HEK293 (cell line): Measurements from ENCODE around the gene WDR88.

Experiments used
- CTCF ChIA-PET: fragments of 350-600 bp; formaldehyde crosslinking; extraction: SDS; loops from one replicate; lab custom pipeline; 2021; ENCODE audit warnings: antibody characterized with exemption; lab: Yijun Ruan, JAX
- POLR2A ChIA-PET: fragments of 300-600 bp; formaldehyde crosslinking; extraction: SDS; loops from one replicate; lab custom pipeline; 2020; ENCODE audit warnings: antibody characterized with exemption, inconsistent platforms; lab: Yijun Ruan, JAX
- H3K27ac ChIP-seq: fragments of 200-500 bp; sonication (Bioruptor generic); 2 replicates; pipeline ENCODE4 v1.5.1; 2014; ENCODE audit warnings: low read depth, low read length, control low read depth, inconsistent platforms; ENCODE audit errors: extremely low read depth
- H3K36me3 ChIP-seq, 2 experiments: fragments of 200-500 bp in 1 of 2; sonication (Bioruptor generic) in 1 of 2; 1 replicate in 1 of 2; 2 replicates in 1 of 2; pipeline ENCODE4 v1.5.1; 2014 to 2017; ENCODE audit warnings: inconsistent platforms in 2 of 2, low read length in 2 of 2; ENCODE audit not compliant: control insufficient read depth in 2 of 2, insufficient read depth in 1 of 2
- H3K4me1 ChIP-seq: fragments of 200-500 bp; sonication (Bioruptor generic); 2 replicates; pipeline ENCODE4 v1.5.1; 2014; ENCODE audit warnings: mild to moderate bottlenecking, low read length, inconsistent platforms; ENCODE audit not compliant: control insufficient read depth, insufficient read depth
- H3K4me3 ChIP-seq: 2 replicates; pipeline ENCODE4 v1.5.1; 2011; ENCODE audit warnings: low read depth, mild to moderate bottlenecking, control low read depth, low read length, moderate library complexity
- H3K9me3 ChIP-seq: fragments of 200-500 bp; sonication (Bioruptor generic); 2 replicates; pipeline ENCODE4 v1.5.1; 2014; ENCODE audit warnings: low read depth, low read length, inconsistent platforms; ENCODE audit not compliant: control insufficient read depth, insufficient read depth
- KLF7 ChIP-seq: fragments of 450-650 bp; formaldehyde crosslinking; IDR thresholded peaks from 2 replicates; pipeline ENCODE4 v1.5.1; 2016; ENCODE audit warnings: missing biosample characterization, missing genetic modification characterization, borderline replicate concordance
- KLF8 ChIP-seq: fragments of 450-650 bp; formaldehyde crosslinking; IDR thresholded peaks from 2 replicates; pipeline ENCODE4 v1.5.1; 2016; ENCODE audit warnings: missing biosample characterization, missing genetic modification characterization
- OSR2 ChIP-seq: fragments of 450-650 bp; formaldehyde crosslinking; IDR thresholded peaks from 2 replicates; pipeline ENCODE4 v1.5.1; 2016; ENCODE audit warnings: missing biosample characterization, missing genetic modification characterization
- REPIN1 ChIP-seq: fragments of 450-650 bp; formaldehyde crosslinking; IDR thresholded peaks from 2 replicates; pipeline ENCODE4 v1.5.1; 2017; ENCODE audit warnings: missing biosample characterization, missing genetic modification characterization, low read depth
- SP3 ChIP-seq: fragments of 450-650 bp; formaldehyde crosslinking; IDR thresholded peaks from 2 replicates; pipeline ENCODE4 v1.5.1; 2016; ENCODE audit warnings: missing biosample characterization, missing genetic modification characterization
- ZBTB20 ChIP-seq: fragments of 450-650 bp; formaldehyde crosslinking; IDR thresholded peaks from 2 replicates; pipeline ENCODE4 v1.5.1; 2016; ENCODE audit warnings: missing biosample characterization, missing genetic modification characterization
- ZBTB49 ChIP-seq: fragments of 450-650 bp; formaldehyde crosslinking; IDR thresholded peaks from 2 replicates; pipeline ENCODE4 v1.5.1; 2016; ENCODE audit warnings: missing biosample characterization, missing genetic modification characterization, low read depth
- ZNF133 ChIP-seq: fragments of 450-650 bp; formaldehyde crosslinking; IDR thresholded peaks from 2 replicates; pipeline ENCODE4 v1.5.1; 2016; ENCODE audit warnings: missing biosample characterization, missing genetic modification characterization
- ZNF248 ChIP-seq: fragments of 450-650 bp; formaldehyde crosslinking; IDR thresholded peaks from 2 replicates; pipeline ENCODE4 v1.5.1; 2017; ENCODE audit warnings: missing biosample characterization, missing genetic modification characterization
- ZNF426 ChIP-seq: fragments of 450-650 bp; formaldehyde crosslinking; IDR thresholded peaks from 2 replicates; pipeline ENCODE4 v1.5.1; 2017; ENCODE audit warnings: missing biosample characterization, missing genetic modification characterization, mild to moderate bottlenecking, inconsistent platforms, moderate library complexity
- ZNF521 ChIP-seq: fragments of 450-650 bp; formaldehyde crosslinking; IDR thresholded peaks from 2 replicates; pipeline ENCODE4 v1.5.1; 2017; ENCODE audit warnings: missing biosample characterization, mild to moderate bottlenecking, missing genetic modification characterization
- ZNF610 ChIP-seq: fragments of 450-650 bp; formaldehyde crosslinking; IDR thresholded peaks from 2 replicates; pipeline ENCODE4 v1.5.1; 2016; ENCODE audit warnings: missing biosample characterization, missing genetic modification characterization, borderline replicate concordance
- ZNF626 ChIP-seq: fragments of 450-650 bp; sonication (Bioruptor Pico); formaldehyde crosslinking; IDR thresholded peaks from 2 replicates; pipeline ENCODE4 v1.5.1; 2018; ENCODE audit warnings: missing biosample characterization, missing genetic modification characterization, inconsistent platforms
- ZNF629 ChIP-seq: fragments of 450-650 bp; formaldehyde crosslinking; IDR thresholded peaks from 2 replicates; pipeline ENCODE4 v1.5.1; 2017; ENCODE audit warnings: missing biosample characterization, missing genetic modification characterization
- ZNF664 ChIP-seq: fragments of 450-650 bp; formaldehyde crosslinking; IDR thresholded peaks from 2 replicates; pipeline ENCODE4 v1.5.1; 2016; ENCODE audit warnings: missing biosample characterization, missing genetic modification characterization
- ZNF704 ChIP-seq: fragments of 450-650 bp; formaldehyde crosslinking; IDR thresholded peaks from 2 replicates; pipeline ENCODE4 v1.5.1; 2016; ENCODE audit warnings: missing biosample characterization, missing genetic modification characterization
- ZNF768 ChIP-seq: fragments of 450-650 bp; formaldehyde crosslinking; IDR thresholded peaks from 2 replicates; pipeline ENCODE4 v1.5.1; 2018; ENCODE audit warnings: missing biosample characterization, mild to moderate bottlenecking, missing genetic modification characterization
- ZSCAN16 ChIP-seq: fragments of 450-650 bp; formaldehyde crosslinking; IDR thresholded peaks from 2 replicates; pipeline ENCODE4 v1.5.1; 2016; ENCODE audit warnings: missing biosample characterization, missing genetic modification characterization
- ZSCAN23 ChIP-seq: fragments of 450-650 bp; formaldehyde crosslinking; IDR thresholded peaks from 2 replicates; pipeline ENCODE4 v1.5.1; 2016; ENCODE audit warnings: missing biosample characterization, missing genetic modification characterization
- TF ChIP-seq, protein P1 (sequence below): fragments of 450-650 bp; formaldehyde crosslinking; IDR thresholded peaks from 2 replicates; pipeline ENCODE4 v1.5.1; 2016; ENCODE audit warnings: missing biosample characterization, missing genetic modification characterization
- TF ChIP-seq, protein P2 (sequence below): fragments of 450-650 bp; formaldehyde crosslinking; IDR thresholded peaks from 2 replicates; pipeline ENCODE4 v1.5.1; 2016; ENCODE audit warnings: missing biosample characterization, missing genetic modification characterization, low read depth

The WDR88 gene

DNA sequence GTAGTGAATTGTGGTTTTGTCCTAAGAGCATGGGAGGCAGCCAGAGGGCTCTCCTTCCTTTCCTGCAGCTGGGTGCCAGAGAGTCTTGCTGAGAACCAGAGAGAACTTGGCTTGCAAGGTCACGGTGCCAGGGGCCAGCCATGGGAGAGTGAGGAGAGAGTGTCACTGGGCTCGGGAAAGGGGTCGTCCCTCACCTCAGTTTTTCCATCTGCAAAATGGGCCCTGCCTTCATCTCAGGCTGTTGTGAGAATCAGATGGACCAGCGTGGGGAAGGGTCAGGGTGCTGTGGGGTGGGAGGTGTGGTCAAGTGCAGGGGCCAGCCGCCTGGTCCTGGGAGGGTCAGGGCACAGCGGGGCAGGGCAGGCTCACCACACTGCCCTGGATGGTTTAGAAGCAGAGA is 69.6 kb downstream of the WDR88 start (continued):
- TF ChIP-seq, protein P1, sequence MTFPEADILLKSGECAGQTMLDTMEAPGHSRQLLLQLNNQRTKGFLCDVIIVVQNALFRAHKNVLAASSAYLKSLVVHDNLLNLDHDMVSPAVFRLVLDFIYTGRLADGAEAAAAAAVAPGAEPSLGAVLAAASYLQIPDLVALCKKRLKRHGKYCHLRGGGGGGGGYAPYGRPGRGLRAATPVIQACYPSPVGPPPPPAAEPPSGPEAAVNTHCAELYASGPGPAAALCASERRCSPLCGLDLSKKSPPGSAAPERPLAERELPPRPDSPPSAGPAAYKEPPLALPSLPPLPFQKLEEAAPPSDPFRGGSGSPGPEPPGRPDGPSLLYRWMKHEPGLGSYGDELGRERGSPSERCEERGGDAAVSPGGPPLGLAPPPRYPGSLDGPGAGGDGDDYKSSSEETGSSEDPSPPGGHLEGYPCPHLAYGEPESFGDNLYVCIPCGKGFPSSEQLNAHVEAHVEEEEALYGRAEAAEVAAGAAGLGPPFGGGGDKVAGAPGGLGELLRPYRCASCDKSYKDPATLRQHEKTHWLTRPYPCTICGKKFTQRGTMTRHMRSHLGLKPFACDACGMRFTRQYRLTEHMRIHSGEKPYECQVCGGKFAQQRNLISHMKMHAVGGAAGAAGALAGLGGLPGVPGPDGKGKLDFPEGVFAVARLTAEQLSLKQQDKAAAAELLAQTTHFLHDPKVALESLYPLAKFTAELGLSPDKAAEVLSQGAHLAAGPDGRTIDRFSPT: peak; percentile 33; the same call in 1 of the 2 replicates
- TF ChIP-seq ZSCAN23: no peak

DNA sequence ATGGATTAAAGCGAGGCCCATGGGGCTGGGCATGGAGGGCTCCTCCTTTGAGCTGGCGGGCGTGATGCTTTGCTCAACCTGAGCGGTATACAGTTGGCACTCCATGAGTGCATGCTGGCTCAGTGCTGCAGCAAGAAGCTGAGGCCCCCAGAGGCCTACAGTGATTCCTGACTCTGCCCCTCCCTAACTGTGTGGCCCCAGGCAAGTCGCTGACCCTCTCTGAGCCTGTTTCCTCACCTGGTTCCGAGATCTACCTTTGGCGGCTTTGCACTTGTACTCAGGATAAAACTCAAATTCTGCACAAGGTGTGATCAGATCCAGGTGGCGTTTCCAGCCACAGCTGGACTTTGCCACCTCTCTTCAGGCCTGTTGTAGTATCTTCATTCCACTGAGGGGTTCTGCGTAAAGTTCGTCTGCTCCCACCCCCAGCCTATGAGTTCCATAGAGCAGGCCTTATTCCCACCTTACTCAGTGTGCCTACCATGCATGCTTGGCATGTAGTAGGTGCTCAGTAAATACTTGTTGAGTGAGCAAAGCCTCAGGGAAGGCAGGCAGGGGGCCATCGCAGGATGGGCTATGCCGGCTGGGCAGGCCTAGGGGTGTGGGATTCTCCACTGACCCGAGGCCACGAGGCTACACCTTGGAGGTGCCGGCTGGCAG is 70.1 kb downstream of the WDR88 start:
- H3K4me3 ChIP-seq: no peak overlapping the region
- POLR2A ChIA-PET: interaction anchor here (1.2 kb wide), 1 partner anchor 25 kb away, joined by 4 read pairs; no protein-coding TSS in a partner anchor
- H3K9me3 ChIP-seq: no peaks in the 10 kb centered on the region
- CTCF ChIA-PET: interaction anchor here (0.9 kb wide), 1 partner anchor 18 kb away, joined by 3 read pairs; no protein-coding TSS in a partner anchor
- TF ChIP-seq ZNF629 (tag by site-specific recombination) (no peak), ZNF664 (tag by site-specific recombination) (peak; percentile 99), ZSCAN16 (tag by site-specific recombination) (0 out of 2 replicates have a peak, but pooled peaks have one; percentile 55), ZNF768 (tag by site-specific recombination) (peak; percentile 55; the same call in 1 of the 2 replicates)
- H3K27ac ChIP-seq: no peak overlapping the region
- H3K36me3 ChIP-seq: peaks cover 44 to 88% of the 10 kb centered on the region in 2 experiments
- H3K4me1 ChIP-seq: no peaks in the 10 kb centered on the region

- POLR2A ChIA-PET: no interaction called here
- Histone ChIP-seq H3K9me3 (no peaks in the 10 kb centered on the region), H3K27ac (no peak overlapping the region), H3K36me3 (peaks cover 39 to 82% of the 10 kb centered on the region in 2 experiments), H3K4me3 (no peak overlapping the region), H3K4me1 (no peaks in the 10 kb centered on the region)
- CTCF ChIA-PET: interaction anchor here (0.6 to 0.9 kb wide), 2 partner anchors 18 to 164 kb away, joined by 3 to 5 read pairs; no protein-coding TSS in a partner anchor
- 0 out of 2 replicates have a peak, but pooled peaks have one; percentile 15 for TF ChIP-seq ZNF521 (tag by site-specific recombination)
- no peak for TF ChIP-seq ZNF426 (tag by site-specific recombination)
- TF ChIP-seq ZNF626 (tag by site-specific recombination): no peak
- no peak for TF ChIP-seq ZNF610
- peak; percentile 39; the same call in 1 of the 2 replicates for TF ChIP-seq KLF8 (tag by site-specific recombination)
- TF ChIP-seq, protein P2, sequence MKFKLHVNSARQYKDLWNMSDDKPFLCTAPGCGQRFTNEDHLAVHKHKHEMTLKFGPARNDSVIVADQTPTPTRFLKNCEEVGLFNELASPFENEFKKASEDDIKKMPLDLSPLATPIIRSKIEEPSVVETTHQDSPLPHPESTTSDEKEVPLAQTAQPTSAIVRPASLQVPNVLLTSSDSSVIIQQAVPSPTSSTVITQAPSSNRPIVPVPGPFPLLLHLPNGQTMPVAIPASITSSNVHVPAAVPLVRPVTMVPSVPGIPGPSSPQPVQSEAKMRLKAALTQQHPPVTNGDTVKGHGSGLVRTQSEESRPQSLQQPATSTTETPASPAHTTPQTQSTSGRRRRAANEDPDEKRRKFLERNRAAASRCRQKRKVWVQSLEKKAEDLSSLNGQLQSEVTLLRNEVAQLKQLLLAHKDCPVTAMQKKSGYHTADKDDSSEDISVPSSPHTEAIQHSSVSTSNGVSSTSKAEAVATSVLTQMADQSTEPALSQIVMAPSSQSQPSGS: no peak
- no peak for TF ChIP-seq SP3 (tag by site-specific recombination)
- TF ChIP-seq ZNF133 (tag by site-specific recombination): no peak
- no peak for TF ChIP-seq REPIN1 (tag by site-specific recombination)
- TF ChIP-seq OSR2 (tag by site-specific recombination): no peak
- TF ChIP-seq ZBTB49 (tag by site-specific recombination): no peak
- TF ChIP-seq ZNF248 (tag by site-specific recombination): peak; percentile 58; the same call in 1 of the 2 replicates
- no peak for TF ChIP-seq KLF7 (tag by site-specific recombination)
- no peak for TF ChIP-seq ZBTB20 (tag by site-specific recombination)
- TF ChIP-seq ZNF704 (tag by site-specific recombination): no peak
Observed at GRCh38 chr19:33202546-33203507, 70.9 kb downstream of the WDR88 start.
